HepG2 (cell line): ENCODE data around the gene ANKHD1. TPM values are rescaled to one million over a fixed set of nuclear protein-coding genes. Genes with fewer than 3 reads are reported as not detected.

Experiments
- ATAC-seq: fragments of 200-7000 bp; cut with Tn5 transposase; 3 replicates; pipeline ENCODE4 v1.9.1; 2020; ENCODE audit warnings: mild to moderate bottlenecking, moderate library complexity
- BruUV-seq: library from RNA; stranded (reverse); fragments of 400-500 nt; replicated peaks from 2 replicates; lab custom pipeline; 2021; lab: Mats Ljungman, UMichigan
- CTCF ChIA-PET: fragments of 300-600 bp; formaldehyde crosslinking; extraction: SDS; loops from one replicate; lab custom pipeline; 2021; ENCODE audit warnings: low total read pairs, inconsistent platforms, low intra/inter-chr PET ratio; lab: Yijun Ruan, JAX
- POLR2A ChIA-PET: fragments of 350-600 bp; sonication (Branson Sonifier 250); formaldehyde crosslinking; loops from one replicate; lab custom pipeline; 2020; ENCODE audit warnings: antibody characterized with exemption, inconsistent platforms; lab: Yijun Ruan, JAX
- DNase-seq: peaks from one replicate; pipeline ENCODE4 v3.0.0-alpha.2; 2015; ENCODE audit warnings: low spot score
- FAIRE-seq: peaks from 3 replicates; lab custom pipeline; 2011; peaks lifted over from hg19 to GRCh38; lab: Jason Lieb, UNC
- H2AFZ ChIP-seq: one replicate; pipeline ENCODE4 v1.6.1; 2011; ENCODE audit warnings: low read length, inconsistent platforms
- H3K27ac ChIP-seq: fragments of 300-600 bp; 3 replicates; pipeline ENCODE4 v1.8.0; 2011; ENCODE audit warnings: mixed run types, mild to moderate bottlenecking, mixed read lengths, low read length, inconsistent platforms; ENCODE audit not compliant: insufficient read depth; ENCODE audit errors: extremely low read length
- H3K27me3 ChIP-seq, 2 experiments: fragments of 200-600 bp in 1 of 2; 2 replicates in 1 of 2; 3 replicates in 1 of 2; pipeline versions ENCODE4 v1.6.0 to v1.8.0; 2011; ENCODE audit warnings: low read length in 2 of 2, mild to moderate bottlenecking in 2 of 2, moderate library complexity in 2 of 2, inconsistent platforms in 1 of 2; ENCODE audit not compliant: insufficient read depth in 2 of 2, control insufficient read depth in 1 of 2
- H3K36me3 ChIP-seq, 2 experiments: fragments of 200-600 bp in 1 of 2; replicated peaks in 1 of 2; 2 replicates in 1 of 2; 3 replicates in 1 of 2; pipeline versions ENCODE4 v1.5.1 to v1.8.0; 2011; ENCODE audit warnings: low read length in 2 of 2, inconsistent platforms in 1 of 2; ENCODE audit not compliant: insufficient read depth in 2 of 2, control insufficient read depth in 1 of 2
- H3K4me1 ChIP-seq: 2 replicates; pipeline ENCODE4 v1.5.1; 2012; ENCODE audit warnings: low read length, inconsistent platforms; ENCODE audit not compliant: insufficient read depth
- H3K4me2 ChIP-seq: 2 replicates; pipeline ENCODE4 v1.6.0; 2011; ENCODE audit warnings: low read depth, low read length, inconsistent platforms
- H3K4me3 ChIP-seq, 3 experiments: fragments of 200-600 bp in 1 of 3; sonication (generic), shearing (Covaris generic) in 1 of 3; replicated peaks in 1 of 3; 2 replicates each; pipeline ENCODE4 v1.5.1; 2011 to 2016; ENCODE audit warnings: low read length in 3 of 3, inconsistent platforms in 2 of 3, low read depth in 2 of 3, mild to moderate bottlenecking in 2 of 3, control low read depth in 1 of 3, mixed read lengths in 1 of 3; ENCODE audit not compliant: insufficient read depth in 1 of 3
- H3K79me2 ChIP-seq: one replicate; pipeline ENCODE4 v1.6.1; 2011; ENCODE audit warnings: low read length, inconsistent platforms; ENCODE audit not compliant: insufficient read depth
- H3K9ac ChIP-seq: 2 replicates; pipeline ENCODE4 v1.6.0; 2011; ENCODE audit warnings: mild to moderate bottlenecking, low read depth, low read length, inconsistent platforms; ENCODE audit not compliant: insufficient read depth
- H3K9me3 ChIP-seq: 2 replicates; pipeline ENCODE4 v1.5.1; 2012; ENCODE audit warnings: mild to moderate bottlenecking, low read length
- H4K20me1 ChIP-seq: 2 replicates; pipeline ENCODE4 v1.6.0; 2011; ENCODE audit warnings: inconsistent platforms, mild to moderate bottlenecking, low read length, moderate library complexity; ENCODE audit not compliant: insufficient read depth
- BCL3 ChIP-seq: sonication (generic); formaldehyde crosslinking; IDR thresholded peaks from 2 replicates; pipeline ENCODE4 v1.5.1; 2020; ENCODE audit warnings: mild to moderate bottlenecking, missing genetic modification reagents, moderate library complexity
- BORCS8-MEF2B ChIP-seq: sonication (generic); formaldehyde crosslinking; IDR thresholded peaks from 2 replicates; pipeline ENCODE4 v1.8.0; 2022; ENCODE audit warnings: mild to moderate bottlenecking, missing genetic modification reagents
- CEBPG ChIP-seq: IDR thresholded peaks from 2 replicates; pipeline ENCODE4 v1.6.1; 2016
- GATAD2A ChIP-seq: IDR thresholded peaks from 2 replicates; pipeline ENCODE4 v1.6.1; 2016
- HNRNPK ChIP-seq: fragments of 200-400 bp; formaldehyde crosslinking; IDR thresholded peaks from 2 replicates; pipeline ENCODE4 v1.6.1; 2018; ENCODE audit warnings: low read length, low read depth, moderate library complexity, mild to moderate bottlenecking; ENCODE audit not compliant: poor library complexity, severe bottlenecking
- JUNB ChIP-seq: sonication (generic); formaldehyde crosslinking; IDR thresholded peaks from 2 replicates; pipeline ENCODE4 v1.8.0; 2022; ENCODE audit warnings: missing genetic modification reagents, mild to moderate bottlenecking, borderline replicate concordance
- MEIS1 ChIP-seq: sonication (generic); formaldehyde crosslinking; IDR thresholded peaks from 2 replicates; pipeline ENCODE4 v1.9.0; 2021; ENCODE audit warnings: mild to moderate bottlenecking, missing genetic modification reagents, moderate library complexity, borderline replicate concordance
- MIER3 ChIP-seq: IDR thresholded peaks from 2 replicates; pipeline ENCODE4 v1.6.1; 2016; ENCODE audit warnings: missing compliant biosample characterization, borderline replicate concordance
- NCOR1 ChIP-seq: fragments of 200-600 bp; sonication (generic); IDR thresholded peaks from 2 replicates; pipeline ENCODE4 v1.7.0; 2017; ENCODE audit warnings: antibody characterized with exemption, low read length, borderline replicate concordance
- SALL1 ChIP-seq: sonication (generic); formaldehyde crosslinking; IDR thresholded peaks from 2 replicates; pipeline ENCODE4 v1.8.0; 2022; ENCODE audit warnings: mild to moderate bottlenecking, missing genetic modification reagents
- TFE3 ChIP-seq: IDR thresholded peaks from 2 replicates; pipeline ENCODE4 v1.6.1; 2016
- ZFP62 ChIP-seq: sonication (generic); formaldehyde crosslinking; IDR thresholded peaks from 2 replicates; pipeline ENCODE4 v1.4.0; 2020; ENCODE audit warnings: missing genetic modification reagents
- ZNF12 ChIP-seq: sonication (generic); formaldehyde crosslinking; IDR thresholded peaks from 2 replicates; pipeline ENCODE4 v1.5.0; 2020; ENCODE audit warnings: missing genetic modification reagents
- ZNF382 ChIP-seq: sonication (generic); formaldehyde crosslinking; IDR thresholded peaks from 2 replicates; pipeline ENCODE4 v1.5.0; 2020; ENCODE audit warnings: missing genetic modification reagents, mild to moderate bottlenecking, borderline replicate concordance
- ZNF878 ChIP-seq: sonication (generic); formaldehyde crosslinking; IDR thresholded peaks from 2 replicates; pipeline ENCODE4 v1.8.1; 2023; ENCODE audit warnings: mild to moderate bottlenecking, missing genetic modification reagents, moderate library complexity
- WGBS: methylation state at CpG from one replicate; pipeline ENCODE4 v1.1.6; 2017; ENCODE audit warnings: low lambda C conversion rate; 5-methylcytosine and 5-hydroxymethylcytosine counted together
- in situ Hi-C: cut with HindIII; loops from 2 replicates; pipeline ENCODE4 v1.10.0; 2017; ENCODE audit warnings: low pct_unique_long_range_greater_than_20kb; ENCODE audit not compliant: extremely low pct_ligation_motif_present
- intact Hi-C: fragments of 100-400 bp; cut with micrococcal nuclease; formaldehyde crosslinking; loops from one replicate; pipeline ENCODE4 v1.10.0; 2022; ENCODE audit not compliant: unreplicated experiment
- polyA plus RNA-seq, 8 experiments: library from polyadenylated mRNA; depleted of rRNA in 3 of 8; stranded (reverse) in 7 of 8; unstranded in 1 of 8; fragments of >200 nt; fragmentation: Illumina TruSeq in 4 of 8; extraction: Trizol in 4 of 8; gene quantifications; 2 replicates each; pipeline versions ENCODE4 v1.2.1 to v1.2.3, GENCODE V29; 2011 to 2016; ENCODE audit warnings: low read depth in 4 of 8, missing spikeins in 1 of 8, mixed read lengths in 1 of 8; ENCODE audit not compliant: insufficient read depth in 1 of 8
- total RNA-seq, 5 experiments: library from RNA; depleted of rRNA; stranded (reverse); fragments of >200 nt; fragmentation: Illumina TruSeq; extraction: Trizol; gene quantifications; 2 replicates each; pipeline ENCODE4 v1.2.3, GENCODE V29; 2016; ENCODE audit warnings: low read depth in 1 of 5
- TF ChIP-seq, protein P1 (sequence below): sonication (generic); formaldehyde crosslinking; IDR thresholded peaks from 2 replicates; pipeline ENCODE4 v1.5.1; 2020; ENCODE audit warnings: mild to moderate bottlenecking, missing genetic modification reagents, borderline replicate concordance
- TF ChIP-seq, protein P2 (sequence below): sonication (generic); formaldehyde crosslinking; IDR thresholded peaks from 2 replicates; pipeline ENCODE4 v1.9.0; 2021; ENCODE audit warnings: missing genetic modification reagents, borderline replicate concordance

The ANKHD1 gene
- total and polyA plus RNA-seq, 2 of the 13 experiments (the other 11 are each of a cell fraction or from before 2014, with no cell fraction given), result 69.9 to 82.0 TPM

DNA sequence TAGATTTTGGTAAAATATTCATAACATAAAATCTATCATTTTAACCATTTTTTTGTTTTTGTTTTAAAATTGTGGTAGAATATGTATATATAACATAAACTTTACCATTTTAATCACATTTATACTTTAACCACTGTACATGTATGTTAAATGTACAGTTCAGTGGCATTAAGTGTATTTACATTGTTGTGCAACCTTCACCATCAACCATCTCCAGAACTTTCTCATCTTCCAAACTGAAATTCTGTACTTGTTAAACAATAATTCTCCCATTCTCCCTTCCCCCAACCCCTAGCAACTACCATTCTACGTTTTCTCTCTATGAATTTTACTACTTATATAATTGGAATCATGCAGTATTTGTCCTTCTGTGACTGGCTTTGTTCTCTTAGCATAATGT lies 11.6 kb downstream of the ANKHD1 start:
- Histone ChIP-seq H3K27ac (no peak overlapping the region), H3K4me2 (no peak overlapping the region), H2AFZ (no peak overlapping the region), H3K9me3 (no peaks in the 10 kb centered on the region), H3K4me1 (peaks cover 29% of the 10 kb centered on the region), H3K4me3 (no peak overlapping the region), H3K36me3 (peaks cover 0 to 2% of the 10 kb centered on the region in 2 experiments; a peak in 1 of 5 replicates), H3K9ac (no peak overlapping the region), H3K27me3 (no peaks in the 10 kb centered on the region), H3K79me2 (peaks cover 90% of the 10 kb centered on the region), H4K20me1 (peaks cover 58% of the 10 kb centered on the region)
- TSS peak; percentile 17 for BruUV-seq
- no peak for ATAC-seq
- no peak for FAIRE-seq
- in situ Hi-C loops (no loop called here), intact Hi-C loops (no loop called here)
- CTCF ChIA-PET, result no interaction called here
- WGBS, result 56% methylated on average over 1 of the region's 1 CpG
- no peak for DNase-seq
- POLR2A ChIA-PET, result no interaction called here
- no peak for TF ChIP-seq ZNF382 (CRISPR knock-in tag)
- no peak for TF ChIP-seq ZNF12
- TF ChIP-seq GATAD2A, result peak; percentile 26; the same call in 1 of the 2 replicates
- no peak for TF ChIP-seq BCL3 (CRISPR knock-in tag)
- TF ChIP-seq NCOR1, result no peak
- peak; percentile 69; the same call in 1 of the 2 replicates for TF ChIP-seq CEBPG (CRISPR knock-in tag)
- no peak for TF ChIP-seq MIER3 (CRISPR knock-in tag)
- no peak for TF ChIP-seq ZNF878 (CRISPR knock-in tag)
- TF ChIP-seq, protein P1, sequence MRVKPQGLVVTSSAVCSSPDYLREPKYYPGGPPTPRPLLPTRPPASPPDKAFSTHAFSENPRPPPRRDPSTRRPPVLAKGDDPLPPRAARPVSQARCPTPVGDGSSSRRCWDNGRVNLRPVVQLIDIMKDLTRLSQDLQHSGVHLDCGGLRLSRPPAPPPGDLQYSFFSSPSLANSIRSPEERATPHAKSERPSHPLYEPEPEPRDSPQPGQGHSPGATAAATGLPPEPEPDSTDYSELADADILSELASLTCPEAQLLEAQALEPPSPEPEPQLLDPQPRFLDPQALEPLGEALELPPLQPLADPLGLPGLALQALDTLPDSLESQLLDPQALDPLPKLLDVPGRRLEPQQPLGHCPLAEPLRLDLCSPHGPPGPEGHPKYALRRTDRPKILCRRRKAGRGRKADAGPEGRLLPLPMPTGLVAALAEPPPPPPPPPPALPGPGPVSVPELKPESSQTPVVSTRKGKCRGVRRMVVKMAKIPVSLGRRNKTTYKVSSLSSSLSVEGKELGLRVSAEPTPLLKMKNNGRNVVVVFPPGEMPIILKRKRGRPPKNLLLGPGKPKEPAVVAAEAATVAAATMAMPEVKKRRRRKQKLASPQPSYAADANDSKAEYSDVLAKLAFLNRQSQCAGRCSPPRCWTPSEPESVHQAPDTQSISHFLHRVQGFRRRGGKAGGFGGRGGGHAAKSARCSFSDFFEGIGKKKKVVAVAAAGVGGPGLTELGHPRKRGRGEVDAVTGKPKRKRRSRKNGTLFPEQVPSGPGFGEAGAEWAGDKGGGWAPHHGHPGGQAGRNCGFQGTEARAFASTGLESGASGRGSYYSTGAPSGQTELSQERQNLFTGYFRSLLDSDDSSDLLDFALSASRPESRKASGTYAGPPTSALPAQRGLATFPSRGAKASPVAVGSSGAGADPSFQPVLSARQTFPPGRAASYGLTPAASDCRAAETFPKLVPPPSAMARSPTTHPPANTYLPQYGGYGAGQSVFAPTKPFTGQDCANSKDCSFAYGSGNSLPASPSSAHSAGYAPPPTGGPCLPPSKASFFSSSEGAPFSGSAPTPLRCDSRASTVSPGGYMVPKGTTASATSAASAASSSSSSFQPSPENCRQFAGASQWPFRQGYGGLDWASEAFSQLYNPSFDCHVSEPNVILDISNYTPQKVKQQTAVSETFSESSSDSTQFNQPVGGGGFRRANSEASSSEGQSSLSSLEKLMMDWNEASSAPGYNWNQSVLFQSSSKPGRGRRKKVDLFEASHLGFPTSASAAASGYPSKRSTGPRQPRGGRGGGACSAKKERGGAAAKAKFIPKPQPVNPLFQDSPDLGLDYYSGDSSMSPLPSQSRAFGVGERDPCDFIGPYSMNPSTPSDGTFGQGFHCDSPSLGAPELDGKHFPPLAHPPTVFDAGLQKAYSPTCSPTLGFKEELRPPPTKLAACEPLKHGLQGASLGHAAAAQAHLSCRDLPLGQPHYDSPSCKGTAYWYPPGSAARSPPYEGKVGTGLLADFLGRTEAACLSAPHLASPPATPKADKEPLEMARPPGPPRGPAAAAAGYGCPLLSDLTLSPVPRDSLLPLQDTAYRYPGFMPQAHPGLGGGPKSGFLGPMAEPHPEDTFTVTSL (CRISPR knock-in tag), result no peak
- no peak for TF ChIP-seq SALL1 (CRISPR knock-in tag)
- peak; percentile 67 for TF ChIP-seq HNRNPK
- no peak for TF ChIP-seq MEIS1
- TF ChIP-seq, protein P2, sequence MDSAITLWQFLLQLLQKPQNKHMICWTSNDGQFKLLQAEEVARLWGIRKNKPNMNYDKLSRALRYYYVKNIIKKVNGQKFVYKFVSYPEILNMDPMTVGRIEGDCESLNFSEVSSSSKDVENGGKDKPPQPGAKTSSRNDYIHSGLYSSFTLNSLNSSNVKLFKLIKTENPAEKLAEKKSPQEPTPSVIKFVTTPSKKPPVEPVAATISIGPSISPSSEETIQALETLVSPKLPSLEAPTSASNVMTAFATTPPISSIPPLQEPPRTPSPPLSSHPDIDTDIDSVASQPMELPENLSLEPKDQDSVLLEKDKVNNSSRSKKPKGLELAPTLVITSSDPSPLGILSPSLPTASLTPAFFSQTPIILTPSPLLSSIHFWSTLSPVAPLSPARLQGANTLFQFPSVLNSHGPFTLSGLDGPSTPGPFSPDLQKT (CRISPR knock-in tag), result no peak
- no peak for TF ChIP-seq TFE3 (CRISPR knock-in tag)
- TF ChIP-seq ZFP62 (CRISPR knock-in tag), result no peak
- TF ChIP-seq JUNB (CRISPR knock-in tag), result no peak
- TF ChIP-seq BORCS8-MEF2B (CRISPR knock-in tag), result no peak
